ENCODE measurements around the gene PHC1.

- TF ChIP-seq POLR2A (IDR thresholded peaks at IDR 0.05), result no peak
- TF ChIP-seq CTCF (IDR thresholded peaks at IDR 0.05), result no peak
Measured at GRCh38 chr12:8907513-8907912, 6.8 kb upstream of the PHC1 start.

Data from thyroid gland (tissue), 4 donors.